SJCRH30 (cell line): ENCODE data around the gene MYBBP1A. TPM values are rescaled to one million over a fixed set of nuclear protein-coding genes. Genes with fewer than 3 reads are reported as not detected.
A peak's percentile ranks its signal among the peaks of the same experiment; 100 is the strongest.

Source experiments
- DNase-seq, 2 experiments: peaks; one replicate each; pipeline ENCODE4 v3.0.0-alpha.2; 2015 to 2020
- H3K27ac ChIP-seq: fragments of 250-450 bp; sonication (Bioruptor Pico); 2 replicates; pipeline ENCODE4 v1.5.1; 2020; ENCODE audit warnings: mild to moderate bottlenecking, moderate library complexity
- H3K27me3 ChIP-seq: fragments of 250-450 bp; sonication (Bioruptor Pico); 2 replicates; pipeline ENCODE4 v1.5.1; 2020; ENCODE audit warnings: mild to moderate bottlenecking, moderate library complexity
- H3K36me3 ChIP-seq: fragments of 250-450 bp; sonication (Bioruptor Pico); 2 replicates; pipeline ENCODE4 v1.5.1; 2020; ENCODE audit warnings: mild to moderate bottlenecking, moderate library complexity
- H3K4me1 ChIP-seq: fragments of 250-450 bp; sonication (Bioruptor Pico); 2 replicates; pipeline ENCODE4 v1.5.1; 2020; ENCODE audit warnings: mild to moderate bottlenecking, moderate library complexity
- H3K4me3 ChIP-seq: fragments of 250-450 bp; sonication (Bioruptor Pico); 2 replicates; pipeline ENCODE4 v1.5.1; 2020; ENCODE audit warnings: mild to moderate bottlenecking, moderate library complexity
- H3K9me3 ChIP-seq: fragments of 250-450 bp; sonication (Bioruptor Pico); replicated peaks from 2 replicates; pipeline ENCODE4 v1.5.1; 2020; ENCODE audit warnings: mild to moderate bottlenecking, moderate library complexity
- total RNA-seq: library from RNA; depleted of rRNA; stranded (reverse); fragments of >200 nt; shearing (Covaris generic); gene quantifications from 2 replicates; pipeline ENCODE4 v1.2.3, GENCODE V29; 2014

The MYBBP1A gene
- total RNA-seq, 1 experiment from 2014 or later: 40.3 TPM

DNA sequence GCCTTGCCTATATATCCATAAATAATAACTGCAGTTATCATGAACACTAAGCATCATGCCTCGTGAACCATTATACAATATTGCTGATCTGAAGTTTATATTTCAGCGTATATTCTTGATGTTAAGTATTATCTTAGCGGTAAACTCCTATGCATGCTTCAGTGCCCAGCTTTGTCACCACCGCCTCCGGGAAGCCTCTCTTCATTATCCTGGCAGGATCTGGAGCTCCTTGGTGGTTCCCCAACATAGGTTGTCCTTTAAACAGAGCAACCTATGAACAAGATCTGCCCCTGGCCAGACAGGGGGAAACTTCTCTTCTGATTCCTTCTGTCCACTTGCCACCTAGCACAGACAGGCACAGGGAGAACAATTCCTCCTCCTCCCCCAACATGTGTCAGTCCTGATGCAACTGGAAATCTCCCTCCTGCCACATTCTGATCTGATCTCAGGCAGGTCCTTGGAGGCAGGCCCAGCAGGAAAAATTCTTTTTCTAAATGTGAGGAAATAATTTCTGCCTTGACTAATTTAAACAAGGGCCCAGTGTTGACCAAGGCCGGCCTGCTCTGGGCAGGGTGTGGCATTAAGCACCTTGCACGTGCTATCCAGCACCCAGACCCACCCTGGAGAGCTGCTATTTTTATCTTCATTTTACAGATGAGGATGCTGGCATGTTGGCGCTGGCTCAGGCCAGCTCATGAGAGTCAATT lies 34.1 kb downstream of the MYBBP1A start:
- no peak for DNase-seq
- no peaks in the 10 kb centered on the region for H3K36me3 ChIP-seq
- H3K9me3 ChIP-seq: no peaks in the 10 kb centered on the region
- H3K27ac ChIP-seq: no peak overlapping the region
- H3K4me1 ChIP-seq: no peaks in the 10 kb centered on the region; the same call in 1 of the 2 replicates
- no peaks in the 10 kb centered on the region for H3K27me3 ChIP-seq
- H3K4me3 ChIP-seq: no peak overlapping the region

- Histone ChIP-seq H3K36me3 (no peaks in the 10 kb centered on the region), H3K9me3 (no peaks in the 10 kb centered on the region), H3K27ac (no peak overlapping the region), H3K4me1 (no peaks in the 10 kb centered on the region; the same call in 1 of the 2 replicates), H3K4me3 (no peak overlapping the region), H3K27me3 (no peaks in the 10 kb centered on the region)
- no peak for DNase-seq
Observed at GRCh38 chr17:4520060-4520893, 34.9 kb downstream of the MYBBP1A start.

GRCh38 chr17:4519361-4519788 lies 35.8 kb downstream of the MYBBP1A start:
- Histone ChIP-seq H3K27me3 (no peaks in the 10 kb centered on the region), H3K36me3 (no peaks in the 10 kb centered on the region), H3K9me3 (no peaks in the 10 kb centered on the region), H3K4me1 (no peaks in the 10 kb centered on the region; the same call in 1 of the 2 replicates), H3K27ac (no peak overlapping the region), H3K4me3 (no peak overlapping the region)
- DNase-seq: no peak

DNA sequence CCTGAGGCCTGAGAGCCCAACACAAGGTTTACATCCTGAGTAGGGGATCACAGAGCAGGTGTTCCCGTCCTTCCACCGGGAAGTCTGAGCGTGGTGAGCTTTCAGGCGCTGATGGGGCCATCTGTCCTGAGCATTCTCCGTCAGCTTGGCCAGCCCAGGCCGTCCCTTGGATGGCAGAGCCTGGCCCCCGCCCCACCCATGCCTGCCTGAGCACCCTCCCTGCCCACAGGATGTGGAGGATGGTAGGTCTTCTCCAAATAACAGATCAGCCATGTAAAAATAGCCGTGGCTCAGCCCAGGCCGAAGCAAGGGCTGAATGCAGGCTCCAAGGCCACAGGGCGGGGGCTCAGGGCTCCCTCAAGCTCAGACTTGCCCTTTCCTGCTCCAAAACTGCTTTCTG lies 36.3 kb downstream of the MYBBP1A start:
- Histone ChIP-seq H3K9me3 (no peaks in the 10 kb centered on the region), H3K36me3 (no peaks in the 10 kb centered on the region), H3K4me3 (no peak overlapping the region), H3K4me1 (no peaks in the 10 kb centered on the region; the same call in 1 of the 2 replicates), H3K27me3 (no peaks in the 10 kb centered on the region), H3K27ac (no peak overlapping the region)
- DNase-seq: peak; percentile 33 to 54

GRCh38 chr17:4516735-4517134 lies 38.4 kb downstream of the MYBBP1A start:
- no peak overlapping the region for H3K27ac ChIP-seq
- no peaks in the 10 kb centered on the region; the same call in 1 of the 2 replicates for H3K4me1 ChIP-seq
- H3K27me3 ChIP-seq: no peaks in the 10 kb centered on the region
- no peaks in the 10 kb centered on the region for H3K9me3 ChIP-seq
- H3K36me3 ChIP-seq: no peaks in the 10 kb centered on the region
- H3K4me3 ChIP-seq: no peak overlapping the region
- DNase-seq: no peak

- H3K4me3 ChIP-seq: no peak overlapping the region
- no peaks in the 10 kb centered on the region for H3K27me3 ChIP-seq
- no peaks in the 10 kb centered on the region for H3K9me3 ChIP-seq
- no peaks in the 10 kb centered on the region for H3K36me3 ChIP-seq
- H3K27ac ChIP-seq: no peak overlapping the region
- H3K4me1 ChIP-seq: no peaks in the 10 kb centered on the region; the same call in 1 of the 2 replicates
- DNase-seq: no peak
Observed at GRCh38 chr17:4515501-4515900, 39.7 kb downstream of the MYBBP1A start.

DNA sequence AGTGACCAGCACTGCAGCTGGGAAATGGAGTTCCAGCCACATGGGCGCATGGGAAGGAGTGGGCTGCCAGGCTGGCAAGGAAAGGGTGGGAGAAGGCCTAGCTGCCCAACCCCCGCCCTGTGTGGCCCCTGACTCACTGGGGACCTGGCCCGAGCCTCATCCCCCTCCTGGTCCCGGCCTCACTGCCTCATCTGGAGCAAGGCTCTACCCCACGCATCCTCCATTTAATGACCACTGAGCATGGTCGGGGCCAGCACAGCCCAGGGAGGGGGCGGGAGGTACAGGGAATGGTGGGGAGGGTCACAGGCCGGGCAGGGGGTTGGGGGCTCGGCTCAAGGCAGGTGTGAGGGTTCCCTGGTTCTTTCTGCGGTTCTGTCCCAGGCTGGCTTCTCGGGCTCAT lies 40.4 kb downstream of the MYBBP1A start:
- H3K9me3 ChIP-seq: no peaks in the 10 kb centered on the region
- no peaks in the 10 kb centered on the region; the same call in 1 of the 2 replicates for H3K4me1 ChIP-seq
- DNase-seq: no peak
- no peaks in the 10 kb centered on the region for H3K36me3 ChIP-seq
- H3K27ac ChIP-seq: no peak overlapping the region
- no peak overlapping the region for H3K4me3 ChIP-seq
- no peaks in the 10 kb centered on the region for H3K27me3 ChIP-seq

GRCh38 chr17:4514206-4514605 lies 41.0 kb downstream of the MYBBP1A start:
- Histone ChIP-seq H3K27me3 (no peaks in the 10 kb centered on the region), H3K36me3 (no peaks in the 10 kb centered on the region), H3K9me3 (no peaks in the 10 kb centered on the region), H3K27ac (no peak overlapping the region), H3K4me3 (no peak overlapping the region), H3K4me1 (no peaks in the 10 kb centered on the region; the same call in 1 of the 2 replicates)
- no peak for DNase-seq

GRCh38 chr17:4513113-4514032 lies 41.8 kb downstream of the MYBBP1A start:
- no peak overlapping the region for H3K4me3 ChIP-seq
- H3K4me1 ChIP-seq: no peaks in the 10 kb centered on the region
- H3K27ac ChIP-seq: no peak overlapping the region

GRCh38 chr17:4512156-4513112 lies 42.8 kb downstream of the MYBBP1A start:
- Histone ChIP-seq H3K9me3 (no peaks in the 10 kb centered on the region), H3K27ac (no peak overlapping the region), H3K4me1 (no peaks in the 10 kb centered on the region), H3K4me3 (no peak overlapping the region), H3K36me3 (no peaks in the 10 kb centered on the region), H3K27me3 (no peaks in the 10 kb centered on the region)
- peak in 1 of 2 experiments; percentile 26 for DNase-seq

More at GRCh38 chr17:4513113-4514032, 41.8 kb downstream of the MYBBP1A start:
- H3K9me3 ChIP-seq: no peaks in the 10 kb centered on the region
- no peak for DNase-seq
- no peaks in the 10 kb centered on the region for H3K27me3 ChIP-seq
- H3K36me3 ChIP-seq: no peaks in the 10 kb centered on the region

GRCh38 chr17:4511199-4511932 lies 43.8 kb downstream of the MYBBP1A start:
- H3K36me3 ChIP-seq: no peaks in the 10 kb centered on the region
- no peak for DNase-seq
- no peak overlapping the region for H3K27ac ChIP-seq
- H3K4me1 ChIP-seq: no peaks in the 10 kb centered on the region
- no peaks in the 10 kb centered on the region for H3K27me3 ChIP-seq
- H3K4me3 ChIP-seq: no peak overlapping the region
- no peaks in the 10 kb centered on the region for H3K9me3 ChIP-seq

- H3K4me1 ChIP-seq: no peaks in the 10 kb centered on the region
- no peaks in the 10 kb centered on the region for H3K27me3 ChIP-seq
- no peak overlapping the region for H3K27ac ChIP-seq
- no peaks in the 10 kb centered on the region for H3K9me3 ChIP-seq
- DNase-seq: no peak
- H3K4me3 ChIP-seq: no peak overlapping the region
- no peaks in the 10 kb centered on the region for H3K36me3 ChIP-seq
Observed at GRCh38 chr17:4510618-4510941, 44.6 kb downstream of the MYBBP1A start.

DNA sequence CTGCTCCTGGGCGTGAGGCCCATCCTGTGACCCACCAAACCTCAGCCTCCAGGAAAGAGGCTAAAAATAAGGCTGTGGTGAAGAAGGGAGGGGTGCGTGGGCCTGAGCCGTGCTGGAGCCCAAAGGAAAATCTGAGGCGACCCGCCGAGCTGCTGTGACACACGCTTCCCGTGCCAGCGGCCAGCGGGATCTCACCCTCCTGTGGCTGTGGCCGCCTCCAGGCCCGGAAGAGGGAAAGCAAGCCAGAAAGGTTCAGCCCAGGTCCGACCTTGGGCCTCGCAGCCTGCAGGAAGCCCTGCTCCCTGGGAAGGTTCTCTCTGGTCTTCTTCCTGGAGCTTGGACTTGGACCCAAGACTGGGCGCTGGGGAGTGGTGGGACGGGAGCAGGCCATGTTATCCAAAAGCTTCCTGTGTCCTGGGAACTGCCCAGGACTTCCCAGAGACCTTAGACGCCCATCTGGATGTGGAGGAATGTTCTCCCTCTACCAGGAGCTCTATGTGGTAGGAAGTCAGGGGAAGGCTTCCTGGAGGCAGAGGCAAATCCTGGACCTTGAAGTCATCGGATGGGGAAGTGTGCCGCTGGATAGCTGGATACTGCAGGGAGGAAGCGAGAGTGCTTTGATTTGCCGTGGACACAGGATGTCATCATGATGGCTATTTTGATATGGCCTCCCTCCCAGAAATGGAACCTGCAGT lies 45.1 kb downstream of the MYBBP1A start:
- H3K4me1 ChIP-seq: no peaks in the 10 kb centered on the region
- no peak for DNase-seq

More for the DNA sequence above, 45.1 kb downstream of the MYBBP1A start:
- Histone ChIP-seq H3K9me3 (no peaks in the 10 kb centered on the region), H3K4me3 (no peak overlapping the region), H3K27ac (no peak overlapping the region), H3K36me3 (no peaks in the 10 kb centered on the region), H3K27me3 (no peaks in the 10 kb centered on the region)
